ENCODE results near the gene C1QBP.
A peak's percentile ranks its signal among the peaks of the same experiment; 100 is the strongest.

The C1QBP gene

DNA sequence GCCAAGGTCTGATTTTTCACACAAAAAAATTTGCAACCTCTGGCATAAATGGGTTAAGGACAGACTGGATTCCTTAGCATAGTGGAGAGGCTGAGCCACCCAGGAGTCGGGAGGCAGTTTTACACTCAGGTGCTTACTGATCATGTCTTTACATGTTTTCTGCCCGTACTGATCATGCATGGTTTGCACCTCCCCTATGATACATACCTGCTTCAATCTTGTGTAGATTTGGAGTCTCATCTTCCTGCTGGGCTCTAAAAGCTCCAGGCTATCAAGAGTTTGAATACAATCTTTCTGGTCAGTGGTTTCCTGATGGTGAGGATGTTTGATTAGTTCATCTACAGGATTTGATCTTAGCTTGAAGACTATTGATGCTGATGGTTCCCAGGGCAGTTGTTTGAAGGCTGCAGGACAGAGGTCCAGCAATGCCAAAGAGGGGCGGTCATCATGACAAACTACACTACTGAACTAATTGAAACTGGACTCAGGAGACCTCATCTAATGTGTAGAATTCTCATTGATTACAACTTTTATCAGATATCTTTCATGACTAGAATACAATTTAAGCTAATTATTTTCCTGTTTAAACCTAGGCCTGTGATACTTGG is 6.9 kb downstream of the C1QBP start:
- DNase-seq, result no peak

GRCh38 chr17:5431234-5431633 is 7.7 kb downstream of the C1QBP start:
- DNase-seq, result peak; percentile 26

GRCh38 chr17:5430413-5430999 is 8.4 kb downstream of the C1QBP start:
- no peak for DNase-seq

DNA sequence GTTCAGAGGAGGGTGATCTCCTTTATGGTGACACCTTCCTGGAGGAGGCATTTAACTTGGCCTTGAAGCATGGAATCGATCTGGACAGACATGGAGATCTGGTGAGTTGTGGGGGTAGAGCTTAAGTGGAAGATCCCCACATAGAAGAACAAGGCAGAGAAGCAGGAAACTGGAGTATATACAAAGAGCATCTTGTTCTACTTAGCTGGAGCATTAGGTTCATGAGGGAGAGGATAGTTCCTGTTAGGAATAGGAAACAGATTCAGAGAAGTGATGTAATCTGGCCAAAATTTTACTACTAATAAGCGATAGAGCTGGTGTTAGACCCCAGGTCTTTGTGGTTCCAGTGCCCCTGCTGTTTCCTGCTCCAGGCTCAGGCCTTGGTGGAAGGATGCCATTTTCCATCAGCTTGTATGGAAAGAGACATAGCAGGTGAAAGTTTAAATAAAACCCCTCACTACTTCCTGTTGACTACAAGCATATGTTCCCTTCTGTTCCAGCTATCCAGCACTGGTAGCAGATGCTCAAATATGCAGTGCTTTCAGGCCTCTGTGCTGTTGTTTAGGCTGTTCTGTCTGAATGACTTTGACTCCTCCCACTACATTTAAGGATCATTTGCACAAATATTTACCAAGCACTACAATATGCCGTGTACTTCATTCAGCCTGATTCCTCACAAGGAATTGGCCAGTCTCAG is 9.6 kb downstream of the C1QBP start:
- DNase-seq, result no peak

GRCh38 chr17:5425826-5426225 is 13.1 kb downstream of the C1QBP start:
- DNase-seq, result no peak

- DNase-seq, result no peak
Measured at GRCh38 chr17:5424909-5425308, 14.0 kb downstream of the C1QBP start.

- DNase-seq, result no peak
Measured at GRCh38 chr17:5422505-5422904, 16.4 kb downstream of the C1QBP start.

DNA sequence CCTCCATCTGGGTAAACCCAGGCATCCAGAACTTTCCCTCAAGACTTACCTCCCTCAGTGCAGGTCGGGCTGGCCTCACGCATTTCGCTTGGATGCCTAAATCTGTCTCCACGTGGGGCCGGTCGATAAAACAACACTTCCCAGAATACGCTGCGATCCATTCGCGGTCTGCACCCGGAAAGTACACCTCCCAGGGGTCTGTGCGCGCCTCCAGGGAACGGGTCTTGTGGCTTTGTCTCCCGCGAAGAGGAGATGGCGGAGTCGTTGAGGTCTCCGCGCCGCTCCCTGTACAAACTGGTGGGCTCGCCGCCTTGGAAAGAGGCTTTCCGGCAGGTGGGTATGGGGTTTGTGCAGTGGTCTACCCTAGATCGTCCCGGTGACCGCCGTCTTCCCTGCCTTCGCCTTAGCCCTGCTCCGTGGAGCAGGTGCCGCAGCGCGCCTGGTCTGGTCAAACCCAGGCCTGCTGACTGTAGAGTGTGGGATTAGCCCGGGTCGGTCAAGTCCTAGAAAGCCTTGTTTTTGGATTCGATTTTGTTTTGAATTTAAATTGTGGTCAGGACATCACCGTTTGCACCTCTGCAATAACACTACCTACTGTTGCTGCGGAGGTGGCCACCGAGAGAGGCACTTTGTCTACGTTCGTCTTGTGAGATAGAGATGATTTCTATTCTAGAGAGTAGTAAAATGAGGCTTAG is 18.8 kb downstream of the C1QBP start, which contains the start of gene RPAIN:
Gene RPAIN, plus strand, starts transcription at position 224 of the 695 bp plus-strand sequence. Its CDS starts 29 bp downstream, at position 253.
- peak; percentile 98 for DNase-seq

- DNase-seq, result peak; percentile 99
Measured at GRCh38 chr17:5419356-5419958, 19.5 kb downstream of the C1QBP start, which contains the start of gene NUP88. Gene NUP88, minus strand, starts transcription at chr17:5419662. Its CDS starts 12 bp downstream, at chr17:5419650.

DNA sequence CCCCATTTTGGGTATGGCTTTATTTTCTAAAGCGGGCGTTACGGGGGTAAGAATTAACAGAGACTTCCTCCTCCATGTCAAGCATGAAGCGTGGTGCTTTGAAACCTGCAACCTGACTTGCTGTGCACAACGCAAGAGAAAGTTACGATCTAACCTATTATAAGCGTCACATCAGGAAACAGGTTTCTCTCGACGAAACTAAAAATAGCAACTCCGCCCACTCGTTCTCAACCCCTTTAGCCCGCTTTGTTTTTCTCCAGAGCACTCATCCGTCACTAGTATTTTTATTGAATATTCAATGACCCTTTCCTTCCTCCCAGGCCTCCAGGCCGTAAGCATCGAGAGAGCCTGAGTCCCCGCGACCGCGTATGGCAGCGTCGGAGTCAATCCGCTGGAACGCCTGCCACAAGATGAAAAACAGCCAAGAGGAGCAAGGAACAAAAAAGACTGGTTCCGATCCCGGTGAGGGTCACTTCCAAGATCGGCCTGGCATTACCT is 20.0 kb downstream of the C1QBP start:
- DNase-seq, result peak; percentile 80

GRCh38 chr17:5416901-5417300 is 22.1 kb downstream of the C1QBP start:
- DNase-seq, result no peak

DNA sequence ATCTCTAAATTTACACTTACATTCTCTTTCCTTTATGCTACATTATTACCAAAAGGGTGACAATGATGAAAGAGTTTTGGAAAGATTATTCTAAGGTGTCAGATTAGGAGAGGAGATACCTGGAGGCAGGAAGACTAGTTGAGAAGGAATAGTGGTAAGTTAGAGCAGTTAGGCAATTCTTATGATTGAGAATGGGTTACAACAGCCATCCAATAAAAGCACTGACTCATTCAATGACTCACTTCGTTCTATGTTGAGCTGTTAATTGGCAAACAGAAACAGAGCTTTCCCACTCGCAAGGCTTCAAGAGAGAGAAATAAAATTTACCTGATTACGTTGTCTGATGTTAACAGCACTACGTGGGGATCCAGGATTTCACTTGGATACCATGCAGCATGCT is 25.3 kb downstream of the C1QBP start:
- peak; percentile 43 for DNase-seq

GRCh38 chr17:5410594-5411272 is 28.2 kb downstream of the C1QBP start:
- no peak for DNase-seq

DNA sequence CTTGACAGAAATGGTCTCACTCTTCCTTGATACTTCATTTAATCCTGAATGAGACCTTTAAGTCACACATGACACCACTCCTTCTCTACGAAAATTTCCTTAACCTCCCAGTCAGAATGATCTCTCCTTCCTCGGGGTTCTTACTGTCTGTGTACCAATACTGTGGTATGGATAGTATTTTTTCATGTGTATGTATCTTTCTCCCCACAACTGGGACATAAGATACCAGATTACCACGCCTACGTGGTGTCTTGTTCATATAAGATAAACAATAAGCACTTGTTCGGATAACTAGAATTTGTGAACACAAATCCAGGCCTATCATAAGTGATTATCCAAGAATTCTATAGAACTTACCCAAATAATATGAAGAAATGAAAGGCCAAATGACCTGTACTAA is 30.8 kb downstream of the C1QBP start:
- no peak for DNase-seq

- DNase-seq, result no peak
Measured at GRCh38 chr17:5405400-5405799, 33.6 kb downstream of the C1QBP start.

- DNase-seq, result no peak
Measured at GRCh38 chr17:5399767-5400166, 39.2 kb downstream of the C1QBP start.

DNA sequence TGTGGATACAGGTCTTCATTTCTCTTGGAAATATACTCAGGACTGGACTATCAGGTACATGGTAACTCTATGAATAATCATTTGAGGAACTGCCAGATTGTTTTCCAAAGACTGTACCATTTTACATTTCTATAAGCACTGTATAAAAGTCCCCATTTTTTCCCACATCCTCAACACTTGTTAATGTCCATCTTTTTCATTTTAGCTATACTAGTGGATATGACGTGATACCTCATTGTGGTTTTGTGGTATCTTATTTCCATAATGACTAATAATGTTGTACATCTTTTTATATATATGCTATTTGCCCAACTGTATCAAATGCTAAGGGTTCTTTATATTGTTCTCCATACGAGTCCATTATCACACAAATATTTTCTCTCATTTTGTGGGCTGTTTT is 42.3 kb downstream of the C1QBP start:
- no peak for DNase-seq

DNA sequence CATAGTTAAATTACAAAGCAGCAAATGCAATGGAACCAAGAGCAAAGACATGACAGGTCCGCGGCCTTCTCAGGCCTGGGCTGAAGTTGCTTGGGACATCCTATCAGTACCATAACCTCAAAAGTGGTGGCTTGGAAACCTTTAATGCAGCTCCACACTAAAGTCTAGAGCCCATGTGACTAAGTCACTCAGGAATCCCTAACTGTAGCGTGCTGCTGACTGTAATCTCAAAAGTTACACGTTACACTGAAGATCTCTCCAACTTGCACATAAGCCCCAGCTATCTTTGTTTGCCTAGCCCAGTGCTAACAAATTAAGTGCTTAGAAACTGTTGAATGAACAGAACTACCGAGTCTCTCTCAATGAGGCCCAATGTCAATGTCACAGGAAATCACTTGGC is 47.3 kb downstream of the C1QBP start:
- no peak for DNase-seq
